Measurements from ENCODE around the gene ALDH3B1.
"Not testable (repeated sequence)": the region's sequence is repeated elsewhere in the genome, so short reads cannot be mapped to it uniquely, and the experiment has no call there.

The ALDH3B1 gene, protein sequence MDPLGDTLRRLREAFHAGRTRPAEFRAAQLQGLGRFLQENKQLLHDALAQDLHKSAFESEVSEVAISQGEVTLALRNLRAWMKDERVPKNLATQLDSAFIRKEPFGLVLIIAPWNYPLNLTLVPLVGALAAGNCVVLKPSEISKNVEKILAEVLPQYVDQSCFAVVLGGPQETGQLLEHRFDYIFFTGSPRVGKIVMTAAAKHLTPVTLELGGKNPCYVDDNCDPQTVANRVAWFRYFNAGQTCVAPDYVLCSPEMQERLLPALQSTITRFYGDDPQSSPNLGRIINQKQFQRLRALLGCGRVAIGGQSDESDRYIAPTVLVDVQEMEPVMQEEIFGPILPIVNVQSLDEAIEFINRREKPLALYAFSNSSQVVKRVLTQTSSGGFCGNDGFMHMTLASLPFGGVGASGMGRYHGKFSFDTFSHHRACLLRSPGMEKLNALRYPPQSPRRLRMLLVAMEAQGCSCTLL

DNA sequence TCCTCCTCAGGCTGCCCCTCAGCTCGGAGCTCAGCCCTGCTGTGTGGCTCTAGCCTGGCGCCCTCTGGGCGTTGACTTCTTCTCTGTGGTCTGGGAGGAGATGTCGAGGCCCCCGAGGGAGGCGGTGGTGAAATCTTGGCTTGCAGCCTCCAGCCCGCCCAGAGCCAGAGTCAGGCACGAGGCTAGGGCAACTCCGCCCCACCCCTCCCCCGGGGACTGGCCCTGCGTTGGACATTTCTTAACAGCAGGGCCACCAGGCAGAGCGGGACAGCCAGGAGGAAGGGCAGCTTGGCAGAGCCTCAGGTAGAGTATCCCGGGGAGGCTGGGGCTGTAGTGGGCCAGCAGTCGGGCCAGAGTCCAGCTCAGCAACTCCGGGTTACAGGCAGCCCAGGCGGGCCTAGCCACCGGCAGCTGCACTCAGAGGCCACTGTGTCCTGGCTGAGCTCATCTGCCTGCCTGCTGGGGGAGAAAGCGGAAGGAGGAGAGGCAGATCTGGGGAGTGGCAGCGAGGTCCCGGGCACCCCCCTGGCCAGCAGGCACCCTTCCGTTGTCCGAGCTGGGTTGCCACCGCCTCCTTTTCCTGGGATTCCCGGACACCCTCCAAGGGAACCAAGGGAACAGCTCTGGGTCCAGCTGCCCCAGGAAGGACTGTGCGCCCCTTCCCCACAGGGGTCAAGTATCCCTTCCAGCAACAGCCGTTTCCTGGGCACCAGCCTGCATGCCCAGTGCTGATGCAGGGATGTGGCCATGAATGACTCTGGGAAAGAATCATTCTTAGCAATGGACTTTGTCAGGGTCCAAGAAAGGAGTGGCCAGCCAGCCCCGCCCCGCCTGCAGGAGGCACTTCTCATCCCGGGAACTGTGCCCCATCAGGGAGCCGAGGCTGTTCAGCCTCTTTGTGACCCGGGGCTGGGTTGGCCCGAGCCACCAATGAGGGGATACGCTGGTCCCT lies at the start of gene ALDH3B1:
TSS of gene ALDH3B1 (plus strand) at position 238 of the 952 bp plus-strand sequence. CDS start 4,971 bp downstream, outside the sequence.
- Histone ChIP-seq H3K36me3 (ENCODE audit: control insufficient read depth, insufficient read depth, low read length) (no peaks in the 10 kb centered on the region), H3K9me3 (ENCODE audit: control insufficient read depth, low read length) (no peaks in the 10 kb centered on the region), H3K9ac (no peak within 1 kb of the TSS), H3K27ac (peak within 1 kb of the TSS; percentile 30), H3K4me2 (ENCODE audit: low read length) (no peak within 1 kb of the TSS), H3K79me2 (no peaks in the 10 kb centered on the region), H3K27me3 (ENCODE audit: control insufficient read depth, insufficient read depth, low read length) (no peaks in the 10 kb centered on the region), H3K4me3 (ENCODE audit: low read depth, low read length) (no peak within 1 kb of the TSS), H2AFZ (peak within 1 kb of the TSS; percentile 72), H3K4me1 (no peaks in the 10 kb centered on the region)
- TF ChIP-seq, protein P1, sequence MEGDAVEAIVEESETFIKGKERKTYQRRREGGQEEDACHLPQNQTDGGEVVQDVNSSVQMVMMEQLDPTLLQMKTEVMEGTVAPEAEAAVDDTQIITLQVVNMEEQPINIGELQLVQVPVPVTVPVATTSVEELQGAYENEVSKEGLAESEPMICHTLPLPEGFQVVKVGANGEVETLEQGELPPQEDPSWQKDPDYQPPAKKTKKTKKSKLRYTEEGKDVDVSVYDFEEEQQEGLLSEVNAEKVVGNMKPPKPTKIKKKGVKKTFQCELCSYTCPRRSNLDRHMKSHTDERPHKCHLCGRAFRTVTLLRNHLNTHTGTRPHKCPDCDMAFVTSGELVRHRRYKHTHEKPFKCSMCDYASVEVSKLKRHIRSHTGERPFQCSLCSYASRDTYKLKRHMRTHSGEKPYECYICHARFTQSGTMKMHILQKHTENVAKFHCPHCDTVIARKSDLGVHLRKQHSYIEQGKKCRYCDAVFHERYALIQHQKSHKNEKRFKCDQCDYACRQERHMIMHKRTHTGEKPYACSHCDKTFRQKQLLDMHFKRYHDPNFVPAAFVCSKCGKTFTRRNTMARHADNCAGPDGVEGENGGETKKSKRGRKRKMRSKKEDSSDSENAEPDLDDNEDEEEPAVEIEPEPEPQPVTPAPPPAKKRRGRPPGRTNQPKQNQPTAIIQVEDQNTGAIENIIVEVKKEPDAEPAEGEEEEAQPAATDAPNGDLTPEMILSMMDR (IDR thresholded peaks at IDR 0.05): no peak

DNA sequence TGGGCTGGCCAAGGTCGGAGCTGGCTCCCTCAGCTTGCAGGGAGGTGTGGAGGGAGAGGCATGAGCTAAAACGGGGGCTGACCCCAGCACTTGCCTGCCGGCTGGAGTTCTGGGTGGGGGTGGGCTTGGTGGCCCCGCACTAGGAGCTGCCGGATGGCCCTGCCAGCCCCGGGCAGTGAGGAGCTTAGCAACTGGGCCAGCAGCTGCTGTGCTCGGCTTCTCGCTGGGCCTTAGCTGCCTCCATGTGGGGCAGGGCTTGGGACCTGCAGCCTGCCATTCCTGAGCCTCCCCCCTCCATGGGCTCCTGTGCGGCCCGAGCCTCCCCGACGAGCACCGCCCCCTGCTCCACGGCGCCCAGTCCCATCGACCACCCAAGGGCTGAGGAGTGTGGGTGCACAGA lies 46.9 kb upstream of the ALDH3B1 start:
- H3K9me3 ChIP-seq (ENCODE audit: control insufficient read depth, low read length); H3K36me3 ChIP-seq (ENCODE audit: control insufficient read depth, insufficient read depth, low read length); H3K79me2 ChIP-seq; H3K4me3 ChIP-seq (ENCODE audit: low read depth, low read length); H3K27me3 ChIP-seq (ENCODE audit: control insufficient read depth, insufficient read depth, low read length); H3K4me2 ChIP-seq (ENCODE audit: low read length); H2AFZ ChIP-seq; H3K4me1 ChIP-seq; H3K27ac ChIP-seq; H3K9ac ChIP-seq: not testable (repeated sequence)

DNA sequence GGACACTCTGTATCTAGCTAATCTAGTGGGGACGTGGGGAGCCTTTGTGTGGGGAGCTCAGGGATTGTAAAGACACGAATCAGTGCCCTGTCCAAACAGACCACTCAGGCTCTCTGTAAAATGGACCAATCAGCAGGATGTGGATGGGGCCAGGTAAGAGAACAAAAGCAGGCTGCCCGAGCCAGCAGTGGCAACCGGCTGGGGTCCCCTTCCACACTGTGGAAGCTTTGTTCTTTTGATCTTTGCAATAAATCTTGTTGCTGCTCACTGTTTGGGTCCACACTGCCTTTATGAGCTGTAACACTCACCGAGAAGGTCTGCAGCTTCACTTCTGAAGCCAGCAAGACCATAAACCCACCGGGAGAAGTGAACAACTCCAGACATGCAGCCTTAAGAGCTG lies 46.2 kb upstream of the ALDH3B1 start:
- not testable (repeated sequence) for H2AFZ ChIP-seq; H3K79me2 ChIP-seq; H3K27me3 ChIP-seq (ENCODE audit: control insufficient read depth, insufficient read depth, low read length); H3K4me3 ChIP-seq (ENCODE audit: low read depth, low read length); H3K4me1 ChIP-seq; H3K9ac ChIP-seq; H3K36me3 ChIP-seq (ENCODE audit: control insufficient read depth, insufficient read depth, low read length); H3K4me2 ChIP-seq (ENCODE audit: low read length); H3K27ac ChIP-seq; H3K9me3 ChIP-seq (ENCODE audit: control insufficient read depth, low read length)

DNA sequence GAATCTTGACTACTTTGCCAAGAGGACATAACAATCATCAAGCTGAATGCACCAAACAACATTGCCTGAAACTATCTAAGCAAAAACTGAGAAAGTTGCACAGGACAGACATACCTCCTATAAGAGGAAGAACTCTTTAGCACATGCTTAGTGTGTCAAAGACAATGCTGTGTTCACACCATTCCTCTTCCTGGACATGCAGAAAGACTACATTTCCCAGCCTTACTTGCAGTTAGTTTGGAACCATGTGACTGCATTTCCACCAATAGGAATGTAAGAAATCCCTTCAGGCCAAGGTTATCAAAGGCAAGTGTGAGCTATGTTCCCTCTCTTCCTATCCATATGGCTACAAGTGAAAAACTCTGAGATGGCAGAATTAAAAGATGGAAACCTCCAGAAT lies 45.4 kb upstream of the ALDH3B1 start:
- H3K79me2 ChIP-seq; H3K27ac ChIP-seq; H2AFZ ChIP-seq; H3K4me3 ChIP-seq (ENCODE audit: low read depth, low read length); H3K4me2 ChIP-seq (ENCODE audit: low read length); H3K9me3 ChIP-seq (ENCODE audit: control insufficient read depth, low read length); H3K9ac ChIP-seq; H3K36me3 ChIP-seq (ENCODE audit: control insufficient read depth, insufficient read depth, low read length); H3K4me1 ChIP-seq; H3K27me3 ChIP-seq (ENCODE audit: control insufficient read depth, insufficient read depth, low read length): not testable (repeated sequence)

DNA sequence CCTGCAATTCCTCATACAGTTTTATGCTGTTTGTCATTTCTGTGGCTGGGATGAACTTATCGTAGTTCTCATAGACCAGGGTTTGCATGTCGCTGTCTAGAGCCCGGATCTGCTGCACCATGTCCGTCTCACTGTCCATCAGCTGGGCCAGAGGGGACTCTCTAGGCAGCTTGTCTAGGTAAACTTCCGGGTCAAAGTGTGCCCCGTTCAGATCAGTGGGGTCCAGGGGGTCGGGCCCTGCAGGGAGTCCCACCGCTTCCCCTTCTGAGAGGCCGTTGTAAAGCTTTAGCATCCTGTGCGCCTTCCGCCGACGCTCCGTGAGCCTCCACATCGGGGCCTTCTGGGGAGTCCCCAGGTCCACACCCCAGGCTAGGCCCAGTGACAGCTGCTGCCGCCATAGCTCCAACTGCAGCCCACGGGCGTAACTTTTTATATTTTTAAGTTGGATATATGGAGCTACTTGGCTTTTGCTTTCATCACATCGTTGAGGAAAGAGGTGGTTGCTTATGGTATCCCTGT lies 44.2 kb upstream of the ALDH3B1 start:
- H3K36me3 ChIP-seq (ENCODE audit: control insufficient read depth, insufficient read depth, low read length); H3K9ac ChIP-seq; H2AFZ ChIP-seq; H3K4me1 ChIP-seq; H3K79me2 ChIP-seq; H3K27ac ChIP-seq; H3K27me3 ChIP-seq (ENCODE audit: control insufficient read depth, insufficient read depth, low read length); H3K9me3 ChIP-seq (ENCODE audit: control insufficient read depth, low read length); H3K4me2 ChIP-seq (ENCODE audit: low read length); H3K4me3 ChIP-seq (ENCODE audit: low read depth, low read length): not testable (repeated sequence)

DNA sequence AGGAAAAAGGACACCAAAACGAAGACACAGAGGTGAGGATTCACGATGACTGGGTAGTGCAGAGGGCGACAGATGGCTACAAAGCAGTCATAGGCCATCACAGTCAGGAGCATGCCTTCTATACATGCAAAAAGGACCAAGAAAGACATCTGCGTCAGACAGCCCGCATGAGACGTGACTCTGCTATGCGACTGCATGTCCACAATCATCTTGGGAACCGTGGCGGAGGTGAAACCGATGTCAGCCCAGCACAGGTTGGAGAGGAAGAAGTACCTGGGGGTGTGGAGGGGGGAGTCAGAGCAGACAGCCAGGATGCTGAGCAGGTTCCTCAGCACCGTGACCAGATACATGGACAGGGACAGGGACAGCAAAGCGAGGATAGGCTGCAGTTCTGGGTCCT lies 35.4 kb upstream of the ALDH3B1 start:
- H2AFZ ChIP-seq; H3K27ac ChIP-seq; H3K4me2 ChIP-seq (ENCODE audit: low read length); H3K4me1 ChIP-seq; H3K79me2 ChIP-seq; H3K36me3 ChIP-seq (ENCODE audit: control insufficient read depth, insufficient read depth, low read length); H3K27me3 ChIP-seq (ENCODE audit: control insufficient read depth, insufficient read depth, low read length); H3K4me3 ChIP-seq (ENCODE audit: low read depth, low read length); H3K9me3 ChIP-seq (ENCODE audit: control insufficient read depth, low read length); H3K9ac ChIP-seq: not testable (repeated sequence)

DNA sequence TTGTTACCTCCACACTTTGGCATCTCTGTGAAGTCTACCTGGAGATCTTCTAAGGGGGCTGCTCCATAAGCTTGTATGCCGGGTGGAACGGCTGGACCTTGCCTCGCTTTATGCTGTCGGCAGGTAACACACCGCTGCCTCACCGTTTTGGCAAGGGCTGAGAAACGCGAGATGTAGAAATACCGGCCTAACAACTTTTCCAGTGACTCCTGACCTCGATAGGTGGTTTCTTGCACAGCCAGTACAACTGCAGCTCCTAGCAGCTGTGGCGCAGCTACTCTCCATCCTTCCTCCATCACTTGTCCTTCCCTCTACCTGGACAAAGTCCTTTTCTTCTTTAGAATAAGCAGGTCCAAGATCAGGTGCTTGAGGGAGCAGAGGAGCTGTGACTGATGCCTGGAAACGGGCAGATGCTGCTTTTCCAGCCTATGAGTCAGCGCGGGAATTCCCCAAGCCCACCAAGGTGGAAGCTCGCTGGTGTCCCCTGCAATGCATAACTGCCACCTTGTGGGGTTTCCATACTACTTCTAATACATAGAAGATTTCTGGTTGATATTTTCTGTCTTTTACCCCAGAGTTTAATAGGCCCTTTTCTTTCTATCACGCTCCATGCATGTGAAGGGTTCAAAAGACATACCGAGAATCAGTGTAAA lies 31.2 kb upstream of the ALDH3B1 start:
- not testable (repeated sequence) for H3K36me3 ChIP-seq (ENCODE audit: control insufficient read depth, insufficient read depth, low read length)

DNA sequence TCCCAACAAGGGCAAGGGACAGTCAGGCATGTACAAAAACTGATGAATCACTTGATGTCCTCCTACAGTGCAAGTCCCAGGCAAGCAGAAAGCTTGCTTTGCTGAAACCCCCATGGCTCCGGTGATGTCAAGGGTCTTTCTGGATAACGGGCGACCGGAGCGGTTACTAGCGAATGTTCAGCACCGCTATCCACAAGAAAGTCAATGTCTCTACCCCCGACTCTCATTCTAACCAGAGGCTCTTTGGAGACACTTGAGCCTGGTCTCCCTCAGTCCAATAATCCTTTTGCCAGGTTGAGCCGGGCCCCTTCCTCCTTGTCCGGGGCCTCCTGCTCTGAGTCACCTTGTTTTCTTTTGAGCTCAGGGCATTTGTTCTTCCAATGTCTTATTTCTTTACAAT lies 28.9 kb upstream of the ALDH3B1 start:
- H3K27ac ChIP-seq, H3K9ac ChIP-seq: not testable (repeated sequence)

More for the DNA sequence above, 31.2 kb upstream of the ALDH3B1 start:
- Histone ChIP-seq H3K4me3 (ENCODE audit: low read depth, low read length) (peak overlapping the region; percentile 16), H3K27ac (peak overlapping the region; percentile 82), H2AFZ (peak overlapping the region; percentile 66)
- not testable (repeated sequence) for H3K9me3 ChIP-seq (ENCODE audit: control insufficient read depth, low read length); H3K79me2 ChIP-seq; H3K4me2 ChIP-seq (ENCODE audit: low read length); H3K4me1 ChIP-seq; H3K27me3 ChIP-seq (ENCODE audit: control insufficient read depth, insufficient read depth, low read length); H3K9ac ChIP-seq

DNA sequence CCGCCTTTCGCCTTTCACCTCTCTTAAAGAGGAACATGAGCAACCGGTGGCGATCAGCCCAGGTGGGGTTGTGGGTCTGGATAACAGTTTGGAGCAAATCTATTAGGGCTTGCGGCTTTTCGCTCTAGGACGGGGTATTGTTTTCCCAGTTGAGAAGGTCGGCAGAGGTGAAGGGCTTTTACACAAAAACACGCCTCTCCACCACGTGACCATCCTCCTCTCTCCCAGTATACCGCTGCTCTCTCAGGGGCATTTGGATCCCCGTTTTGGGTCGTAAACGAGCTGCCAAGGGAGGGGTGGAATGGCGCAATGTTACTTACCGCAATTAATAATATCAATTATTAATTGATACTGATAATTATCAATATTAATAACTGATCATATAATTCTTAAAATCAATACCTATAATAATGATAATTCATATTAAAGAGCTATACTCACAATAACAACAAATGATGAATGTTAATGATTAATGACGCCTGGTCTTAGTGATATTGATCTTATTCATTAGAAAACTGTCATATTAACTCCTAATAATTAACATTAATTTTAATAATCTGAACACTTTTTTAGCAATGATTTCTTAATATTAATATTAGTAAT lies 27.8 kb upstream of the ALDH3B1 start:
- H3K27me3 ChIP-seq (ENCODE audit: control insufficient read depth, insufficient read depth, low read length); H3K36me3 ChIP-seq (ENCODE audit: control insufficient read depth, insufficient read depth, low read length); H2AFZ ChIP-seq; H3K9ac ChIP-seq; H3K27ac ChIP-seq; H3K79me2 ChIP-seq; H3K9me3 ChIP-seq (ENCODE audit: control insufficient read depth, low read length); H3K4me1 ChIP-seq; H3K4me3 ChIP-seq (ENCODE audit: low read depth, low read length); H3K4me2 ChIP-seq (ENCODE audit: low read length): not testable (repeated sequence)

More for the DNA sequence above, 28.9 kb upstream of the ALDH3B1 start:
- H3K27me3 ChIP-seq (ENCODE audit: control insufficient read depth, insufficient read depth, low read length); H3K4me1 ChIP-seq; H3K4me3 ChIP-seq (ENCODE audit: low read depth, low read length); H3K36me3 ChIP-seq (ENCODE audit: control insufficient read depth, insufficient read depth, low read length); H3K79me2 ChIP-seq; H3K9me3 ChIP-seq (ENCODE audit: control insufficient read depth, low read length); H2AFZ ChIP-seq; H3K4me2 ChIP-seq (ENCODE audit: low read length): not testable (repeated sequence)
